HG03460 (cell line): Measurements from ENCODE around the gene ANKRD16.
"Not testable (repeated sequence)": the region's sequence is repeated elsewhere in the genome, so short reads cannot be mapped to it uniquely, and the experiment has no call there.

Source experiments
- ATAC-seq: cut with Tn5 transposase; IDR thresholded peaks from one replicate; pipeline ENCODE4 v1.9.1; 2021; ENCODE audit not compliant: unreplicated experiment

The ANKRD16 gene

GRCh38 chr10:5889624-5890451 lies at the start of gene ANKRD16, which contains the start of gene FBH1:
Gene ANKRD16, minus strand, starts transcription at chr10:5889893. Its CDS starts 539 bp downstream, at chr10:5889354.
Gene FBH1, plus strand, starts transcription at chr10:5890243. Its CDS starts 103 bp downstream, at chr10:5890346.
- ATAC-seq: peak; percentile 83

DNA sequence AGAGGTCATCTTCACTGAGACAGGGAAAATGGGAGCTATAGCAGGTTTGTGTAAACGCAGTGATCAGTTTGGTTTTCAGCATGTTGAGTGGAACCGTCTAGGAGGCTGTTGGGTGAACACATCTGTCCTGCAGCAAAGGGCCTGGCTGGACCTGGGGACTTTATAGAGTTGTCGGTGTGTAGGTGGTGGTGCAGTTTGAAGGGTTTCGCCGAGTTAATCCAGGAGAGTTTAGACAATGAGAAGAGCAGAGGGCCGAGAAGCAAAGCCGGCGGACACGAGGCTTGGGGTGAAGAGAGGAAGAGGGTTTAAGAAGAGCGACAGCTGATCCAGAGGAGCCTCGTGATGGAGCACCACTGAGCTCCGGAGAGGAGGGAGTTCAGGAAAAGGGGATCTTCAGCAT lies 48.6 kb upstream of the ANKRD16 start:
- ATAC-seq: no peak

- no peak for ATAC-seq
These were observed 47.3 kb upstream of the ANKRD16 start for GRCh38 chr10:5937016-5937415.

- ATAC-seq: no peak
These were observed 45.9 kb upstream of the ANKRD16 start for GRCh38 chr10:5935628-5936027.

DNA sequence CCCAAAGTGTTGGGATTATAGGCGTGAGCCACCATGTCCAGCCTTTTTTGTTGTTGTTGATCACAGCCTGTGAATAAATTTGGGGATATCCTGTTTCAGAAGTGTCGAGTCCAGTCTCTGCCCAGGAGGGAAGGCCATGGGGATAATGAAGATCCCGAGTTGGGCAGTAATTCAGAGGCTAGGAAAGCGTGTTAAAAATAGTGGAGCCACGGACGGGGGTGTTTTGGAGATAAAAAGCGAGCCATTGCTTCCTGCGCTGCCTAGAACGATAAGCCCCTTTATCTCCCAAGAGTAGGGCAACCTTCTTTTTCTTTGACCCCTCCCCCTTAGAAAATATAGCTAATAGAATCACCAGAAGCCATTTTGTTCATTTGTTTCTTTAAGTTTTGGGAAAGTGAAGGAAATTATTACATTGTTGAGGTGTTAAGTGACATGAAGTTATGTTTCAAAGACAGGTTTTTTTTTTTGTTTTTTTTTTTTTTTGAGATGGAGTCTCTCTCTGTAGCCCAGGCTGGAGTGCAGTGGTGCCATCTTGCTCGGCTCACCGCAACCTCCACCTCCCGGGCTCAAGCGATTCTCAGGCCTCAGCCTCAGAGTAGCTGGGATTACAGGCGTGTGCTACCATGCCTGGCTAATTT lies 44.3 kb upstream of the ANKRD16 start:
- ATAC-seq: no peak

- no peak for ATAC-seq
These were observed 42.7 kb upstream of the ANKRD16 start for GRCh38 chr10:5932345-5932744.

GRCh38 chr10:5930272-5930671 lies 40.6 kb upstream of the ANKRD16 start:
- no peak for ATAC-seq

DNA sequence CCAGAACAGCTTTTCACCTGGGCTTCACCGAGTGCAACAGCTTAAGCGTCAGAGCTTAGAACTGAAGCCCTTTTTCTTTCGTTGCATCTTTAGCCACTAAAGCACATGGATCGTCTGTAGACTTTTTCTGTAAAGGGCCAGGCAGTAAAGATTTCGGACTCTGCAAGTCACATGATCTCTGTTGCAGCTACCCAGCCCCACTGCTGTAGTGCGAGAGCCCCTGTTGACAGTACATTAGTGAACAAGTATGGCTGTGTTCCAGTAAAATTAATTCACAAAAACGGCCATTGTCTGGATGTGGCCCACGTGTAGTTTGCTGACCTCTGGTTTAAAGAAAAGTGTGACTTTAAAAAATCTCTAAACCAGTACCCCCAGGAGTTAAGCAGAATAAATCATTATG lies 39.7 kb upstream of the ANKRD16 start:
- no peak for ATAC-seq

- no peak for ATAC-seq
These were observed 37.6 kb upstream of the ANKRD16 start for GRCh38 chr10:5927306-5927705.

GRCh38 chr10:5924889-5925288 lies 35.2 kb upstream of the ANKRD16 start:
- no peak for ATAC-seq

DNA sequence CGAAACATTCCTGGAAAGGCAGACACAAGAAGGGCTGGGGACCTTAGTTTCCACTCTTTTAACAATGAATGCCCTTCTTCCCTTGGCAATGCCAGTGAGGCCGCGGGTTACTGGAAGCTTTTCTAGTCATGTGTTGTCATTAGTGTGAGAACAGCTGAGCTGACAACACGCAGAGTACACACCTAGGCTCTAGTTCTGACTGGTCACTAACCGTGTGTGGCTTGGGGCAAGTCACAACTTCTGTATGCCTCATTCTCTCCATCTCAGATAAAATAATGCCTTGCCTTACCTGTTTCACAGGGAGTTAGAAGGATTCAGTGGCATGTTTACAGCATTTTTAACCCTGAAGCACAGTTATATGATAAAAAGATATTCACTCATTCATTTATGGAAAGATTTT lies 32.1 kb upstream of the ANKRD16 start:
- ATAC-seq: no peak

DNA sequence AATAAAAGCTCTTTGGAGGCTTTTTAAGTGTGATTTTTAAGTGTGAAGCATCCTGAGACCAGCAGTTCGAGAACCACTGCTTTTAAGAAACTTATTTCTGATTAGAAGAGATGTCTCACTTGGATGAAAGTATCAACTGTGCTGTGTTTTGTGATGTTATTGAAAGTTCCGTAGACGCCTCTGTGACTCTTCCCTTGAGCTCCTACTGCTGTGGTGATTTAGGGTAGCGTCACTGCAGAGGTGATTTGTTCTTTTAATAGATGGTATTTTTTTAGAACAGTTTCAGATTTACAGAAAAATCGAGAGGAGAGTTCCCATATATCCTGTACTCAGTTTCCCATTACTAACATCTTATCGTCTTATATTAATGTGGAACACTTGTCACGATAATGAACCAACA lies 29.9 kb upstream of the ANKRD16 start:
- no peak for ATAC-seq

DNA sequence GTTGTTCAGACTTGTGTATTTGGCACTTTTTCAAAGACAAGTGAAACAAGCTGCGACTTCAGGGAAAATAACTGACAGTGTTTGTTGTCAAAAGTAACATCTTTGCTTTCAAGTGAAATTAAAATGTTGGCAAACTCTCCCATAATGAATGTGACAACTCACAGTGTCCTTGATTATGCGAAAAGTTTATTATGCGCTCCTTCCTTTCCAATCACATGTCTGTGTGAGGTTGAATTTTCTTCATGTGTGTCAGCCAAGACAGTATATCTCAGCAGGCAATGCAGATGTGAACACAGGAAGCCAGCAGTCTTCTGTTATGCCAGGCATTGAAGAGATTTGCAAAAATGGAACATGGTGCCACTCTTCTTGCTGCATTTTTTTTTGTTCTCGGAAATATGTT lies 29.1 kb upstream of the ANKRD16 start:
- ATAC-seq: no peak

DNA sequence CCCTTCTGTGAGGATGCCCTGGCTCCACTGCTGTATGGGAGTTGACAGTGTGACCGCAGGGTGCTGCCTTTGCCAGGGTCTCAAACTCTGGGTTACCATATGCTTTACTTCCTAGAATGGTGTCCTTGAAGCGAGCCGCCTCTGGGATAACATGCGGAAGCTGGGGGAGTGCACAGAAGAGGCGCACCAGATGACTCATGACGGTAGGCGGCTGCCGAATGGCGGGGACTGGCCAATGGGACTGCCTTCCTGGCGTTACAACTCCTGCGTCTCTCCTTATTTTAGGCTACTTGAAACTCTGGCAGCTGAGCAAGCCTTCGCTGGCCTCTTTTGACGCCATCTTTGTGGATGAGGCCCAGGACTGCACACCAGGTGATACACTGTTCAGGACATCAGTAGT lies 27.6 kb upstream of the ANKRD16 start:
- ATAC-seq: no peak

- ATAC-seq: no peak
These were observed 25.8 kb upstream of the ANKRD16 start for GRCh38 chr10:5915451-5915850.

GRCh38 chr10:5913736-5914135 lies 24.0 kb upstream of the ANKRD16 start:
- ATAC-seq: no peak

DNA sequence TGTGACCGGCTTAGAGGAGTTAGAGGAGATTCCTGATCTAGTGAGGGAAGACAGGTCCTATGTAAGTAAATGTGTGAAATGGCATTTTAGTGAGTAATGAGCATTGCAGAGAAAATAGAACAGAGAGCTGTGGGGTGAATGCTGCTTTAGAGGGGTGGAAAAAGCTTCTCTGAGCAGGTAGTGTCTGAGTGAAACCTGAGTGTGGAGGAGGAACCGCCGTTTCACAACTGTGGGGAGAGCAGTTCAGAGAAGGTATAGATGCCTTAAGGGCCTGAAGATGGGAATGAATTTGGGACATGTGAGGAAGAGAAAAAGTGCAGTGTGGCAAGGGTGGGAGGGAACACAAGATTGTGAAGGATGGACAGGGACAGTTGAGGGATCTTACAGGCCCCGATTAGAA lies 22.0 kb upstream of the ANKRD16 start:
- ATAC-seq: no peak

DNA sequence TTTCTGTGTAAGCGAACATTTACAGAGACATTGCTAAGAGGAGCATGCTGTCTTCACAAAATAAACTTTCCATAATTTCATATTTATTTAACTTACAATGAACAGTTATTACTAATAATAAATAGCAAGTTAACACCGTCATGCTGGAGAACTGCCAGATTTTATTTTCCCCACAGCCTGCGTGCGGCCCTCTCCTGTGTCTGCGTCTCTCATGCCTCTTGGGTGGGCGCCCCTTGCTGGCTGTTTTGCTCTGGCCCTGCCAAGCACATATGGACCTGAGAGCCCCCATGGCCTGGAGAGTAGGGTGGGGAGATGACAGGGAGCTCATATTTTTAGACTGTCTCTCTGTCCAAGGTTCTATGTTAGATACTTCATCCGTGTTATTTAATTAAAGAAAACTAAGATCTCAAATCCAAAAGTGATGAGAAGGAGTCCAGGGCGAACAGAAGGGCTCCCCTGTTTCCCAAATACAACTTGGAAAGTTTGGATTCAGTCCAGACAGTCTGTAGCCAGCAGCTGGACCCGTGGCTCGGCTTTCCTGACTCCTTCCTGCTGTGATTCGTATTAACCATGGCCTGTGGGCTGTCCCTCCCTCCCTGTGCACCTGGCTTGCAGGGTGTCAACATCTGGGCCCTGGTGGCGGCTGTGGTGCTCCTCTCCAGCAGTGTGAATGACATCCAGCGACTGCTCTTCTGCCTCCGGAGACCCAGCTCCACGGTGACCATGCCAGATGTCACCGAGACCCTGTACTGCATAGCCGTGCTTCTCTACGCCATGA lies 20.8 kb upstream of the ANKRD16 start:
- no peak for ATAC-seq

DNA sequence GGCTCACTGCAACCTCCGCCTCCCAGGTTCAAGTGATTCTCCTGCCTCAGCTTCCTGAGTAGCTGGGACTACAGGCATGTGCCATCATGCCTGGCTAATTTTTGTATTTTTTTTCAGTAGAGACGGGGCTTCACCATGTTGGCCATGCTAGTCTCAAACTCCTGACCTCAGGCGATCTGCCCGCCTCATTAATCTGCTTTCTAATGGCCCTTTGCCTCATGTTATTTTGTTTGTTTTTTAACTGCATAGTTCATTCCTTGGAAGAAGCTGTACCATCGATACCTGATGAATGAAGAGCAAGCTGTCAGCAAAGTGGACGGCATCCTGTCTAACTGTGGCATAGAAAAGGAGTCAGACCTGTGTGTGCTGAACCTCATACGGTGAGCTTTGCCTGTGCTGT lies 19.0 kb upstream of the ANKRD16 start:
- ATAC-seq: not testable (repeated sequence)

DNA sequence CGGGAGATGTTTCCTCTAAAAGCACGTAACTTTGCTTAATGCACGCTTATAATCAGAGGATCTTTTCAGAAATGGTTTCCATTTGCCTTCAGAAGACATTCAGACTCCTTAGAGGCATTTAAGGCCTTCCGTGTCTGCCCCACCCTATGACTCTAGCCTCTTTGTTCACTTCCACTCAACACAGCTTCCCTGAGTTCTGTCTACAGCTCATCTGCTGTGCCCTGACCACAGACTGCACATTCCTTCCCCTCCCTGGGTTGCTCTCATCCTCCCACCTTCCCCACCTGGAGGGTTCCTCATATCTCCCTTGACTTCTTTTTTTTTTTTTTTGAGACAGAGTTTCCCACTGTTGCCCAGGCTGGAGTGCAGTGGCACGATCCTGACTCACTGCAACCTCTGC lies 17.0 kb upstream of the ANKRD16 start:
- ATAC-seq: no peak

DNA sequence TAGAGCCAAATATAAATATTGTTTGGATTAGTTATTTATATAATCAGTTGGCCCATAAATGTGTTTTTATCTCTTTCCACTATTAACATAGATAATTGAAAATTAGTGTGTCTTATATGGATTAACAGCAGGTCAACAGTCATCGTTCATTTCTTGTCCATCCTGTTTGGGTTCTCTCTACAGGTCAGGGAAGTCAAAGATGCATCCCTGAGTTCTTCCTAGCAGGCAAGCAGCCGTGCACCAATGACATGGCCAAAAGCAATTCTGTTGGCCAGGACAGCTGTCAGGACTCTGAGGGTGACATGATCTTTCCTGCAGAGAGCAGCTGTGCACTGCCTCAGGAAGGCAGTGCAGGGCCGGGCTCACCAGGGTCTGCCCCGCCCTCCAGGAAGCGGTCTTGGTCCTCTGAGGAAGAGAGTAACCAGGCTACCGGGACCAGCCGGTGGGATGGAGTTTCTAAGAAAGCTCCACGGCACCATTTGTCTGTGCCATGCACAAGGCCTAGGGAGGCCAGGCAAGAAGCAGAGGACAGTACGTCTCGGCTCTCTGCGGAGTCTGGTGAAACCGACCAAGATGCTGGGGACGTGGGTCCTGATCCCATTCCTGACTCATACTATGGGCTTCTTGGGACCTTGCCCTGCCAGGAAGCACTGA lies 16.3 kb upstream of the ANKRD16 start:
- no peak for ATAC-seq
